NCI-H1930 (cell line): ENCODE measurements around the gene TMEM91.
A peak's percentile ranks its signal among the peaks of the same experiment; 100 is the strongest.
"Not testable (repeated sequence)": the region's sequence is repeated elsewhere in the genome, so short reads cannot be mapped to it uniquely, and the experiment has no call there.

Experiments used
- DNase-seq, 2 experiments: peaks; one replicate each; lab custom pipeline; 2025; lab: John Stamatoyannopoulos, UW

Gene TMEM91

DNA sequence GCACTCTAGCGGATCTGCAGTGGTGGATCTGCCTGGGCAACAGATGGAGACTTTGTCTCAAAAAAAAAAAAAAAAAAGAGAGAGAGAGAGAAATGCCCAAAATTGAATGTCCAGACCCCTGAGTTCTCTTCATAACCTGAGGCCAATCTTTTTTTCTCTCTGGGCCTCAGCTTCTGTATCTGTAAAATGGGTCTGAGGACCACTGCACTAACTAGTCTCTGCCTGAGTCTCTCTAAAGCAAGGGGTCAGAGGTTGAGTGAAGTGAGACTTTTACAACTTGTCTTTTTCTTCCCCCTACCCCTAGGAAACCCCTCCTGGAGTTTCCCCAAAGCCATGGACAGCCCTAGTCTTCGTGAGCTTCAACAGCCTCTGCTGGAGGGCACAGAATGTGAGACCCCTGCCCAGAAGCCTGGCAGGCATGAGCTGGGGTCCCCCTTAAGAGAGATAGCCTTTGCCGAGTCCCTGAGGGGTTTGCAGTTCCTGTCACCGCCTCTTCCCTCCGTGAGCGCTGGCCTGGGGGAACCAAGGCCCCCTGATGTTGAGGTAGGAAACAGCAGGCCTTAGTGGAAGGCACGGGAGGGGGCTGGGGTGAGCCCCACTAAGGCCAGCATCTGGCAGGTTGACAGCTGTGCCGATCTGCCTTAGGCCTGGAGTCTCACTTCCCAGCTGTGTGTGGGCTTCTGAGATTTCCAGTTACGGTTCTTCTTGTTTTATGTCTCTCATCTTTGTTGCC is 1.8 kb downstream of the TMEM91 start:
- DNase-seq = no peak

- DNase-seq = not testable (repeated sequence)
These were observed 5.2 kb downstream of the TMEM91 start for GRCh38 chr19:41381536-41381935.

- no peak for DNase-seq
These were observed 8.0 kb downstream of the TMEM91 start for GRCh38 chr19:41384351-41384750.

DNA sequence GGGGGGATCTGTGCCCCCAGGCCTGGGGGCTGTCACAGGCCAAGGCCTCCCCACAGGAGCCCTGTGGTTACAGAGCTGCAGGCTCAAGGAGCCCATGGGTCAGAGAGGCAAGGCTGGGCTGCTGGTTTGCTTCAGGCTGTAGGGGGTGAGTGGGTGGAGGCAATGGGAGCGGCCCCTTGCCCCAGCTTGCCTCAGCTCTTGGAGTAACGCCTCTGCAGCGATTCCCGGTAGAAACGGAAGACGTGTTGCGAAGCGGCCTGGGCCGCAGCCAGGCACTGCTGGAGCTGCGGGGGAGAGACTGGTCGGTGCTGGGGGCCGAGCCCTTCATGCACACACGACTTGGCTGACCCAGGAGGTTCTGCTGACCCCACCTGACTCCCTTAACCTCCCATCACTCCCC is 10.1 kb downstream of the TMEM91 start:
- no peak for DNase-seq

DNA sequence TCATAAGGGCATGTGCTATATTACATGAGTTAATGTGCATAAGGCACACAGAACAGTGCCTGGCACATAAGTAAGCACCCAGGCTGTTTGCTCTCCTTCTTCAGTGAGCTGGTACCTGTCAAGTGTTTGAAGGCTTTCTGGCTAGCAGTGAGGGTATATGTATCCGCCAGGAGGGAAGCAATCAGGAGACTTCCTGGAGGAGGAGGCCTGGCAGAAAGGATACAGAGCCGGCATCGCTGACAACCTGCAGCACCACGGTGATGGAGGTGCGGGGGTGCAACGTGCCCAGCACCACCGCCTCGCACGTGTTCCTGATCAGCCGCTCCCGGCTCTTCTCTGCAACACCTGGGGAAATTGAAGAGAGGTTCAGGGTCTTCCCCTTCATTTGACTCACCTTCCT is 15.3 kb downstream of the TMEM91 start:
- no peak for DNase-seq

DNA sequence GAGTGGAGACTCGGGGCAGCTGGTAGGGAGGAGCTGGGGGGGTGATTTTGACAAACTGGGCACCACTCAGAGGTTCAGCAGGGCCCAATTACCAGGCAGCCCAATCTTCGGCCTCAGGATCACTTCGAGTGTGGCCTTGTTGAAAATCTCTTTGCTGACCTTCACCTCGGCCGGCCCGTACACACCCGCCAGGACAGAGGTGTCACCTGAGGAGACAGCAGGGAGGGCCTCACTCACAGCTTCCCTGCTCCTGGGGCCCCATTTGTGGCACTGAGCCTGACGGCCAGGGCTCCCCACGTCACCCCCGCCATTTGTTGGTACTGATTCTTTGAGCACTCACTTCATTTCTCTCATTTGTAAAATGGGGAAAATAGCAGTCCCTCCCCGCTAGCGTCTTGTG is 16.4 kb downstream of the TMEM91 start:
- no peak for DNase-seq

- no peak for DNase-seq
These were observed 19.0 kb downstream of the TMEM91 start for GRCh38 chr19:41395355-41395754.

DNA sequence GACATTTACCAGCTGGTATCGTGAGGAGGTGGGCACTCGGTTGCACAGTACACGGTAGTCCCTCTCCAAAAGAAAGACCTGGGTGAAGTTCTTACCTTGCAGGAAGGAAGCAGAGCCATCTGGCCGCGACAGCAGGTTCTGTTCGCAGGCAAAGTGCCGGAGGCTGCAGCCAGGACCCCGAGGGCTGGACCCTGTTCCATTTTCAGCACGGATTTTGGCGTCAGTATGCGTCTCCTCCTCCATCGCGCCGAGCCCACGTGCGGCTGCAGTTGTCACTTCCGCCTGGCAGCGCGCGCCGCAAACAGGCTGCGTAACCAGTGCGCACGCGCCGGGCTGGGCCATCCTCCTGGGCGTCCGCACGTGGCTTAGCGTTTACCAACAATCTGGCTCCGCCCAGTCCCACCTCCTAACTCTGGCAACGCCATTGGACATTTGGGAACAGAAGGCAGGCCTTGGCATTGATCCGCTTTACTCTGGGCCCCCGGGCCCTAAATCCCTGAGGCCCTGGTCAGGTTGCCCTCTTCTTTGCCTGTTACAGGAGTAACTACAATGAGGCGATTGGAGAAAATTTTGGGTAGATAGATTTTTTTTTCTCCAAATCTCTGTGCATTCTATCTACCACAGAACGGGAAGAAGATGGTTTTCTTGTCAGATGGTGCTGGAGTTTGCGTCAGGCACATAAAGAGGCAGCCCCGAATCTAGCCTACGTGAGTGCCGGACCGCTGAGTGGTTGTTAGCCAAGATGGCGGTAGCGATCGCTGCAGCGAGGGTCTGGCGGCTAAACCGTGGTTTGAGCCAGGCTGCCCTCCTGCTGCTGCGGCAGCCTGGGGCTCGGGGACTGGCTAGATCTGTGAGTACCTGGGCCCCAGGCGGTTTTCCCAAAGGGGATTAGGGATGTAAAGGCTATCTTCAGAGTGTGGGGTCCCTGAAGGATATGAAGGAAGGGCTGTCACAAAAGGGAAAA is 21.0 kb downstream of the TMEM91 start, which contains the start of the genes BCKDHA and EXOSC5:
Gene BCKDHA, plus strand, starts transcription at position 733 of the 964 bp plus-strand sequence. Its CDS starts 10 bp downstream, at position 743.
Gene EXOSC5, minus strand, starts transcription at position 274 of the 964 bp plus-strand sequence. Its CDS starts 31 bp downstream, at position 243.
- DNase-seq = peak; percentile 99 to 100

GRCh38 chr19:41398050-41398418 is 21.7 kb downstream of the TMEM91 start:
- no peak for DNase-seq

DNA sequence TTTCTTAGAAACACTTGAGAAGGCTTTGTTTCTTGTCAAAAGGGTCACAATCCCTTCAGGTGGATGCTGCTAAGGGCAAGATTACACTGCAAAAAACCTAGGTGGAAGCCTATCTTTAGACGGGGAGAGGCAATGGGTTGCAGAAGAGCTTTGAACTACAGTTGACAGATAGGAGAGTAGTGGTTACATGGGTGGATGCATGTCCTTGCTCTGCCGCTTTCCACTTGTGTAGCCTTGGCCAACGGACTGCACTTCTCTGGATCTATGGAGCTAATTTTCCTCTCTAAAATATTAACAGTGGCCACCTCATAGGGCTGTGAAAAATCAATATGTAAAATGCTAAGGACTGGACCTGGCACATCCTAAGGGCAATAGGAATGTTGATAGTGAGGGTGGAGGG is 22.3 kb downstream of the TMEM91 start:
- DNase-seq = no peak

DNA sequence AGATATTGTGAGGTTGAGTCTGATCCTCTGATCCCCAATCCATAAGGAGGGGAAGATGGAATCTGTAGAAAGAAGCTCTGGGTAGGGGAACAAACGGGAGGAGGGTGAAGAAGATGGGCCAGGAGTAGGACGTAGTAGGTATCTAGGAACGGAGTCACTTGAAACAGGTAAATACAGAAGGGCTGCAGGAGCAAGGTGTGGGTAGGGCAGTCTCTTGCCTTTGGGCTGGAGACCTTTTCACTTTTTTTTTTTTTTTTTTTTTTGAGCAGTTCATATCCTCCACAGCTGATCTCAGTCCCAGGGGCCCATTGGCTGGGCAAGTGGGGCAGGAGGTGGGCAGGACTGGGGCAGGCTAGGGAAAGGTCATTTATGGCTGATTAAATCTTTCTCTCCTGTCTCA is 22.8 kb downstream of the TMEM91 start:
- no peak for DNase-seq

GRCh38 chr19:41399525-41399924 is 23.2 kb downstream of the TMEM91 start:
- no peak for DNase-seq

- DNase-seq = no peak
These were observed 25.1 kb downstream of the TMEM91 start for GRCh38 chr19:41401483-41401882.

DNA sequence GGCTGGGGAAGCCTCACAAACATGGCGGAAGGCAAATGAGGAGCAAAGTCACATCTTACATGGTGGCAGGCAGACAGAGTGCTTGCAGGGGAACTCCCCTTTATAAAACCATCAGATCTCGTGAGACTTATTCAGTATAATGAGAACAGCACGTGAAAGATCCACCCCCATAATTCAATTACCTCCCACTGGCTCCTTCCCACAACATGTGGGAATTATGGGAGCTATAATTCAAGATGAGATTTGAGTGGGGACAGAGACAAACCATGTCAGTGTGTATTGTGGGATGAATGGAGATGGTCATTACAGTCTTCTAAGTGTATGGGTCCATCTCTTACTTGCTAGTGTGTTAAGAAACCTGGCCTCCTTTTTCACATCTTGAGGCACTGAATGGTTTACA is 25.7 kb downstream of the TMEM91 start:
- no peak for DNase-seq

DNA sequence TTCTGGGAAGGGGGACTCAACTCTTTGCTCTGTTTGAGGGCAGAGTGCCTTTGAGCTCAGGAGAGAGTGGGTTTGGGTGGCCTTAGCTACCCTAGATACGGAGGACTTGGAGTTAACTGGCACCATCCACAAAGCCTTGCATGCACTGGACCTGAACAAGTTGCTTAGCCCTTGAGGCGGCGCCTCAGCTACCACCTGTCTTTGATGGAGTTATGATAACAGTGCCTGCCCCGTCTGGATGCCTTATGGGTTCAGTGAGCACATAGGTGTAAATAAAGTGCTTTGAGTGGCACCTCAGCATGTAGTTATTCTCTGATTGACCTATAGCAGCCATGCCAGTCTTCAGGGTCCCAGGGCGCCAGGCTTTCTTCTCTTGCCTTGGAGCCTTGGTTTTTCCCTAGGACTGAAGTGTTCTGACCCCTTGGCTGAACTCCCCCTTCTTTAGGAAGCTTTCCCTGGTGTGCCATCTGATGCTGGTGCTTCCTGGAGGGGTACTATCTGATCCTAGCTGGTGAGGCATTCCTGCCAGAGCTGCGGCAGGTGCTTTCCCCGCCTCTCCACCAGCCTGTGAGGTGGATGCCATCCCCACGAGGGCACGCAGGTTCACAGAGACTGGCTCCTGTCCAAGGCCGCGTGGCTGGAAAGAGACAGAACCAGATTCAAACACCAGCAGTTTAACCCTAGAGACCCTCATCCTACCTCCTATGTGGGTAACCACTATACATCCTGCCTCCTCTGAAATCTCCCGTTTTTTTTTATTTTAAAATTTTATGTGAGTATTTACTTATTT is 27.0 kb downstream of the TMEM91 start:
- DNase-seq = no peak

- no peak for DNase-seq
These were observed 29.4 kb downstream of the TMEM91 start for GRCh38 chr19:41405776-41406175.

DNA sequence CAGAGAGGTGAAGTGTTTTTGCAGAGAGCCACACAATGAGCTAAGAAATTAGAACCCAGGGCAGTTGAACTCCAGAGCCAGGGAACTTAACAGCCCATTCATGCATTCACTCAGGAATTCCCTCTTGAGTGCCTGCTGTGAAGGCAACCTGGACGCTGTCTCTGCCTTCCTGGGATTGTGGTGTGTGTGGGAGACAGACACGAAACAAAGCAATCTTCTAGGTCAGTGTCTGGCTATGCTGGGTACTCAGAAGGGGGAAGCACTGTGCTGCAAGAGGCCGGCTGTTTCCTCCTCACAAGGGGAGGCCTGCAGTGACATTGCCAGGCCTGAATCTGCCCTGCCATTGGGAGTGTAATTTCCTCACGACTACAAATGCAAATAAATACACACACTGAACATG is 30.9 kb downstream of the TMEM91 start:
- DNase-seq = no peak

DNA sequence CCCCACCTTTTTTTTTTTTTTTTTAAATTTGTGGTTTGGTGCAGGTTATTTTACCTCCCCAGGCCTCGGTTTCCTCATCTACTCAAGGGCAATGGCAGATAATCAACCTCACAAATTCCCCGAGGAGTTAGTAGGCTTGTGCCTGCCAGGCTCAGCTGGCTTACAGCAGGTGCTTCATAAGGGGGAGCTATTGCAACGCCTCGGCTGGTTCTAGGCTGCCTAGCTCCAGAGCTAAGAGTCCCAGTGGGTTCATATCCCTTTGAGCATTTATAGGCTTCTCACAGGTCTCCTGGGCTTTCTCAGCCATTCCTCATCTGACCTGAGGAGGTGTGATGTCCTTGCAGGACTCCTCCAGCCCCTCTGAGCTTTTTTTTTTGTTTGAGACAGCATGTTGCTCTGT is 31.9 kb downstream of the TMEM91 start:
- no peak for DNase-seq

GRCh38 chr19:41408846-41409245 is 32.5 kb downstream of the TMEM91 start:
- DNase-seq = not testable (repeated sequence)

- peak in 1 of 2 experiments; percentile 24 for DNase-seq
These were observed 33.0 kb downstream of the TMEM91 start for GRCh38 chr19:41409288-41409687.

DNA sequence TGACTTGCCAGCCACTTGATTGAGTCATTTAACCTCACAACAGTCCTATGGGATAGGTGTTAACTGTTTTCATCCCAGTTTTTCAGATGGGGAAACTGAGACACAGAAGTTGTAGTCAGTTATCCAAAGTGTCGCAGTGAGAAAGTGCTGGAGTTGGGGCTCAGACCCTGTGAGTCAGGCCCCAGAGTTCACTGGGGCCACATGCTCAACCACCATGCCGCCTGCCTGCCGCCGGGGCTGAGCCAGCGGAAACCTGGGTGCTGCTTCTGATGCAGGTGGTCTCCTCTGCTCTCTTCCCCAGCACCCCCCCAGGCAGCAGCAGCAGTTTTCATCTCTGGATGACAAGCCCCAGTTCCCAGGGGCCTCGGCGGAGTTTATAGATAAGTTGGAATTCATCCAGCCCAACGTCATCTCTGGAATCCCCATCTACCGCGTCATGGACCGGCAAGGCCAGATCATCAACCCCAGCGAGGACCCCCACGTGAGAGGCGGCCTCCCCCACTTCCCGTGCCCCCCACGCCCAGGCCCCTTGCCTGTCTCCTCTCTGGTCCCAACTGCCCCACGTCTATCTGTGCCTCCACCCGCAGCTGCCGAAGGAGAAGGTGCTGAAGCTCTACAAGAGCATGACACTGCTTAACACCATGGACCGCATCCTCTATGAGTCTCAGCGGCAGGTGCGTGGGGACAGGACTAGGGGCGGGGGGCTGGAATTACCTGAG is 34.2 kb downstream of the TMEM91 start:
- no peak for DNase-seq
